Testis (tissue), 2 donors: ENCODE results near the gene CCDC7.

Source experiments
- CTCF ChIP-seq, 3 experiments: fragments of 450-650 bp in 2 of 3; fragments of 200-600 bp in 1 of 3; sonication (generic) in 1 of 3; IDR thresholded peaks; one replicate each; pipeline ENCODE4 v1.5.1; 2016 to 2019; ENCODE audit warnings: antibody characterized with exemption in 3 of 3, mild to moderate bottlenecking in 2 of 3, moderate library complexity in 1 of 3
- POLR2A ChIP-seq: fragments of 450-650 bp; IDR thresholded peaks from one replicate; pipeline ENCODE4 v1.6.1; 2017; ENCODE audit warnings: antibody characterized with exemption, mild to moderate bottlenecking, moderate library complexity

- TF ChIP-seq CTCF (IDR thresholded peaks at IDR 0.05) (no peak), POLR2A (no peak)
Measured at GRCh38 chr10:32408690-32409089, 37.2 kb upstream of the CCDC7 start.
